ENCODE measurements around the gene KCNA3.

Gene KCNA3

DNA sequence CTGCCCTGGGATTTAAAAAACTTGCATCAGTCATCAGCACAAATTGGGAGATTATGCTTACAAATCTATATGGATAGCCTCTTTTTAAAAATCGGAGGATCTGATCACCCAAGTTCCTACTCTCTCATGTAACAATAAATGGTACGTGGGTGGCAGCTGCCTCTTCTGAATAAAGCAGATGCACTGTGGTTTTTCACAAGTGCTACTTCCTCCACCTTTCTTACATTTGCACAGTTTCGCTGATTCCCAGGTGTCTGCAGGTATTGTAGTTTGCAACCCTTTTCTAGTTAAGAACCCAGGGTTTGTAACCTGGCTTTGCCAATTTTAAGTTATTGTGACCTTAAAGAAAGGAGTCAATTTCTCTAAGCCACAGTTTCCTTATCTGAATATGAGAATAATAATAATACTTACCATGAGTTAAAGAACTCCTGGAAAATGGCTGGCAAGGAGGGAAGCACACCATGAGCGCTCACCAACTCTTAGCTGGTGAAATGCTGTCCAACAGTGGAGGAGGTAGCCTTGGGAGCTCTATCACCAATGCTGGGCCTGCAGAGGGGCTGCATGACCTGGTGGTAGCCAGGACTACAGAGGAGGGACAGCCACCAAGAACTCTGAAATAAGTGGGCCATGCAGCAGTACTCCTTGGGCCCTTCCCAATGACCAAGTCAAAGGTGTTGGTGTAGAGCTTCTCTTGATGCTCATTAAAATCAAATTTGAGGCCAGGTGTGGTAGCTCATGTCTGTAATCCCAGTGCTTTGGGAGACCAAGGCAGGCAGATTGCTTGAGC, 38.4 kb downstream of the KCNA3 start:
- DNase-seq, result no peak

DNA sequence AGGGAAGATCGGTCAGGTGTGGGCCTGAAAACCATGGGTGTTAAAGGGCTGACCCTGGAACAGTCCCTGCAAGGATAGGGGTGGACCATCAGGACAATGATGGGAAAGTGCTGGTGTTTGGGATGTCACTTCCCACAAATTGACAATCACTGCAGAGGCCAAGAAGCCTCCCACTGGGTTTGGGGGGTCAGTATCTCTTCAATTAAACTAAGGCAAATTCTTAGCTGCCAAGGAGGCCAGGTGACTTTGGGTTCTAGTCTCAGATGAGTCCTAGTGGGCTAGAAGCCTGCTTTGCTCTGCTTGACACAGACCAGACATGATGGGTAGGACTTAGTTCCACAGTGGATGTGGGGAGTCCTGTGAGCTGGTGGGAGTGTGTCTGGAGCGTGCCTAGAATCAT, 39.3 kb downstream of the KCNA3 start:
- no peak for DNase-seq

DNA sequence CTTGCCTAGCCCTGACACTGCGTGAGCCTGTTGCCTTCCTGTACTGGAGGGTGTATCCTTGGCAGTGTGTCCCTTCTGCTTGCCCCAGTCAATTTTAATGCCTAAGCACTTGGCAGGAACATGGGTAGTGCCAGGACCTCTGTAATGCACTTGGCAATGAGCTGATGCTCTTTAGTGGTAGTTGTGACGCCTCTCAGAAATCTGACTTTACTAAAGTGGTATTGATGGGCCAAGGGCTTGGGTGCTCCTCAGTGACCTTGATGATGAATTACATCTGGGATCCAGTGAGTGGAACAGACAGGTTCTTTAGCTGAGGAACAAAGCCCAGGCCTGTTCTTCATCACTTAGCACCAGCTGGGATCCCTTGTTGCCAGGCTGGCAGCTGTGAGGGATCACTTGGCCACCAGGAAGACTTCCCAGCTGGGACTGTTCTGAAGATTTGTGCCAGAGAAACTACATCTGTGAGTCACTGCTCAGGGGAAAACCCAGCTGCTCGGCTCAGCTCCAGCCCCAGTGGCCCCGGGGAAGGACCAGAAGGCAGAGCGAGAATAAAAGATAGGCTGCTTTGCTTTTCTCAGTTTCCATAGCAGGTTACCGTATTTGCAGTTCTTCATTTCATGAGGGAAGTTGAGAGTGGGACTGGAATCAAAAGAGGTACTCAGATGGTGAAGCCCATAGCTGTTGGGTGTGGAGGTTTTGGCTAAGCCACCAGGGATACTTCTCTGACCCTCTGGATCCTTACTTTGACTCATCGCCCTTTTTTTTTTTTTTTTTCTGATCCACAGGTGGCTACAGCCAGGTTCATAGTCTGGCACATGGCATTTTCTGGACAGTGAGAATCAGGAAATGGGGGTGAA, 40.1 kb downstream of the KCNA3 start:
- no peak for DNase-seq

DNA sequence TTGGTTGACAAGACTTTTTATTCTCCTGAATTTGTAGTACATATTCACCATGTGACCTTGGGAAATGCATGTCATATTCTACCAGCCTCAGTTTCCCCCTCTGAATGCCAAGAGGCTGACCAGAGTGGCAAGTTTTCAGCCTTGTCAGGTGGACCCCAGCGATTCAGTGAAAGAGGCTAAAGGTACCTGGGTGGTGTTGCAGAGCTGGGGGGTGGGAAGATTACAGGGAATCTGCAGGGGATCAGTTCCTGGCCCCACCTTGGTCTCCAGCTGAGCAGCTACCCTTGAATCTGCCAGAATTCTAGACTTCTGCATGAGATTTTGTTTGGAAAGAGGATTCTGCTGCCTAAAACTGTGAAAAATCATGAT, 40.7 kb downstream of the KCNA3 start:
- DNase-seq, result no peak

DNA sequence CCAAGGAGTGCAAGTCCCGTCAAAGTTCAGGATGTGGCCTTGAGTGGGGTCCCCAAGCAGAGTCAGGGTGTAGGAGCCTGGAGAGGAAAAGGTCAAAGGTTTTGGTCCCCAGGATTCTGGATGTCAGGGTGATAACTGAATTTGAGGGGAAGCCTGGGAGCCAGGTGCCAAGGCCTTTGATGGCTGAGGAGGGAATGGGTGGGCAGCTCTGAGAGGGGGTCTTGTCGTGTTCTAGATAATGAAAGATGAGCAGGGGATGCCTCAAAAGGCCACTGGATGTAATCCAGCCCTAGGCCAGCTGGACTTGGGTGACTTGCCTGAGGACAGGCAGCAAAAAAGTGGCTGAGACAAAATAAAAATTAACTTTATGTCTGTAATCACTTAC, 41.1 kb downstream of the KCNA3 start:
- DNase-seq, result no peak

DNA sequence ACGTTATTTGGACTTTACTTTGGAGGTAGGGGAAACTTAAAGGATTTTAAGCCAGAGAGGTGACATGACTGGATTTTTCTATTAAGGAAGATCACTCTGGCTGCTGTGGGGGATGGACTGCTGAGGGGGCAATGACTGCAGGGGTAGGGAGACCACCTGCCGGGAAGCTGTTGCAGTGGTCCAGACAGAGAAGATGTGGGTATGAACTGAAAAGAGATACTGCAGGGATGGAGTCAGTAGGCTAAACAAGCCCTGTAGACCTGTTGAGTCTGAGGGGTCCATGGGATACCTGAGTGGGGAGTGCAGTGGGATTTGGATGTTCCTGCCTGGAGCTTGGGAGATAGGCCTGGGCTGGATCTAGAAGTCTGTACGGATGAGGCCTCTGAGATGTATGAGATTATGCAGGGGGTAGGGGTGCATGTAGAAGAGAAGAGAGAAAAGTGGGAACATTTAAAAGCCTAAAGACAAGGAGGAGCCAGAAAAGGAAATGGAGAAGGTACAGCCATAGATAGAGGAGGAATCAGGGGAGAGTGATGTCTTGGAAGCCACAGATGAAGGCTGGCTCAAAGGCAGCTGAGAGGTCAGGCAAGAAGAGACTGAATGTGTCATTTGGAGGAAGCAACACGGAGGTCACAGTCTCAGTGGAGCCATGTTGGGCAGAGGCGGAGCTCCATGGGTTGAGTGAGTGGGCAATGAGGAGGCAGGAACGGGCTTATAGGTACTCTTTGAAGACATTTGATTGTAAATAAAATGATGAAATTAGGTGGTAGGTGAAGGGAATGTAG, 42.7 kb downstream of the KCNA3 start:
- no peak for DNase-seq

DNA sequence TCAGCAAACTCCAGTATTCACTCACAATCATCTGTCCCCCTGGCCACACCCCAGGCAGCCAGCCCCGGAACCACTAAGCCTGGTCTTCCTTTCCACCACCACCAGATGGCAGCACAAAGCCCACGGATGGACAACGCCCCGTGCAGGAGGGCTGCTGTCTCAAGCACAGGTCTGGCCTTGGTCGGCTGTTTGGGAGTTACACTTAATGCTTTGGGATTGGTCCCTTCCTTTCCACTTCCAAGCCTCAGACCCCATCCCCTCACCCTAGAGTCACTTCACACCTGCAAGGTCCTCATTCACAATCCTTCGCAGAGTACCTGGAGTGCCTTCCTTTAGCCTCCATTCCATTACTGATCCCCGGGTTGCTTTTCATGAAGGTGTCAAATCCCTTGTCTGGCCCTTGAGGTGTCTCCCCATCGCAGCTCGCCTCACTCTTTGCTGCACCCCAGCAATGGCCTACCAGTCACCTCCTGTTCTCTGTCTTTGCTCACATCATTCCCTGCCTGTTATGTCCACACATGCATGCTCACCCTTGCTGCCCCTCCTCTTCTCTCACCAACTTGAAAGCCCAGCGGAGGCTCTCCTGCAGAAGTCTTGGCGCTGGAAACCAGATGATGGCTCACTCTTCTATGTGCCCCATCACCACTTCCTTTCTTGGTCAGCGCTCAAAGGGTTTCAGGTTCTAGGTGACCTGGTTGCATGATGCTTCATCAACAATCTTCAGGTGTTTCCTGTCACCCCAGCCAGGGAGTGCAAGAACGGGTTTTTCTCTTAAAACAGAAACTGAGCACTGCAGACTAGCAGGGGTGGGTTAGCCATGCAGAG, 43.7 kb downstream of the KCNA3 start:
- DNase-seq, result peak; percentile 74

DNA sequence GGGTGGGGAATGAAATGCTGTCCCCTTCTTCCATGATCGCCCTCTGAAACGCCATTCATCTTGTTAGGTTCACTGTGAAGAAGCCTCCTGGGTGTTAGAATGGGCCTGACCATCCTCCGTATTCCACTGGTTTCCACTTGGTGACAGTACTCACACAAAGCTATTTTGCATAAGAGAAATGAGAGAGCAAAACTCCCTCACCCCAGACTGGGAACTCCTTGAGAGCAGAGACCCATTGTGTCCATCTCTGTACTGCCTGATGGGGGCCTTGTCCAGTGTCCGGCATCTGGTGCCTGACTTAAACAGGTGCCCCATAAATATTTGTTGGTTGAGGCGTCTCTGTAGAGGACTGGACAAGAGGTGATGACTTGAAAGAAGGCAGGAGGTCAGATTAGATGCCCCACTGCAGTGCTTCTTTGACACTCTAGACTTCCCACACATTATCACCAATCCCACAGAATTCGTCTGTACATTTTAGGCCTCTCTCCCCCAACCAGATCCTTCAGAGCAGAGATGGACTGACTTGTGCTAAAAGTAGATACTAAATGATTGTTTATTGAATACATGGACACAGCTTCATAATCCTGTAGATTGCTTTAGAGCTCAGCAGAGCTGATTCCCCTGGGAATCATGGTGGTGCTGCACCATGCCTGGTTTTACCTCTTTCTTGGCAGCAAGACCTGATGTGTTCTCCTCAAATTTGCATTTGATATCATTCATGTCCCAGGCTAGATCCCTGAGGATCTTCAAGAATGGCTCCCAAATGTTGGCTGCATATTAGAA, 46.2 kb downstream of the KCNA3 start:
- DNase-seq, result no peak

DNA sequence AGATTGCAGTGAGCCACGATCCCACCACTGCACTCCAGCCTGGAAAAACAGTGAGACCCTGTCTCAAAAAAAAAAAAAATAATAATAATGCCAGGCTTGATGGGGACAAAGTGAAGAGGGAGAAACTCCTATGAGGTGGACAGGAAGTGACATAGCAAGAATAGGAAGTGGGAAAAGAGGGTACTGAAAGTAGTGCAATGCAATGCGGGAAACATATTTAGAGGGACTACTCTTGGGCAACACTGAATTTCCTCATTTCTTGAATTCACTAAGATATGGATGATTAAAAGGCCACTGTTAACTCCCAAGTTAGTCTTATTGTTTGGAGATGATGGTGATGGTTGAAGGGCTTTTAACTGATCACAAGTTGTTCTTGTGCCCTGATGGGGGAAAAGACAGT, 47.0 kb downstream of the KCNA3 start:
- DNase-seq, result no peak

DNA sequence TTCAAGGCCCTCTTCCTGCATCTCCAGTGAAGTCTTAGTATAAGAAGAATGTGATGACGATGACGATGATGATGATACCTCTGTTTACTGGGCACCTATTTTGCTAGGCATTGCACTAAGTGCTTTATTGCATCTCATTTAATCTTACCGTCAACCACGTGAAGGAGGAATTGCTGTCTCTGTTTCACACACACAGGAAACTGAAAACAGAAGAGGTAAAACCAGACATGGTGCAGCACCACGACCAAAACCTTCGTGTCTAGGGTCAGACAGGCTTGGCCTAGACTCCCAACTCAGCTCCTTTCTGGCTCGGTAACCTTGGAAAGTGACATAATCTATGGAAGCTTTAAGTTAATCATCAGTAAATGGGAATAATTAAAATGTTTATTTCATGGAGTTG, 47.9 kb downstream of the KCNA3 start:
- no peak for DNase-seq
